Endothelial cell of umbilical vein (primary cell): ENCODE results near the gene HOXD8.

Experiments used
- CTCF ChIP-seq, 2 donors: IDR thresholded peaks; 1 replicate in 1 of 2; 2 replicates in 1 of 2; pipeline ENCODE4 v1.5.1; 2011; ENCODE audit warnings: low read length in 2 of 2, mild to moderate bottlenecking in 2 of 2, moderate library complexity in 2 of 2, control low read depth in 1 of 2, inconsistent platforms in 1 of 2, low read depth in 1 of 2; ENCODE audit not compliant: insufficient read depth in 1 of 2; ENCODE audit errors: extremely low read depth in 1 of 2
- EZH2 ChIP-seq: IDR thresholded peaks from 2 replicates; pipeline ENCODE4 v1.6.1; 2012; ENCODE audit warnings: borderline replicate concordance, low read depth, mild to moderate bottlenecking, moderate library complexity, low read length, inconsistent platforms; ENCODE audit not compliant: severe bottlenecking
- FOS ChIP-seq: IDR thresholded peaks from 2 replicates; pipeline ENCODE4 v1.6.1; 2011; ENCODE audit warnings: mild to moderate bottlenecking, low read length, moderate library complexity, borderline replicate concordance; ENCODE audit not compliant: insufficient read depth
- GATA2 ChIP-seq: IDR thresholded peaks from 2 replicates; pipeline ENCODE4 v1.7.0; 2011; ENCODE audit warnings: low read depth, mild to moderate bottlenecking, moderate library complexity, mixed read lengths, low read length; ENCODE audit not compliant: insufficient read length, insufficient read depth
- JUN ChIP-seq: IDR thresholded peaks from 2 replicates; pipeline ENCODE4 v1.6.1; 2011; ENCODE audit warnings: borderline replicate concordance, low read depth; ENCODE audit not compliant: insufficient read length, insufficient read depth
- MAX ChIP-seq: IDR thresholded peaks from 2 replicates; pipeline ENCODE4 v1.6.1; 2011; ENCODE audit not compliant: insufficient read depth, insufficient read length
- MYC ChIP-seq: IDR thresholded peaks from one replicate; pipeline ENCODE4 v1.6.1; 2011; ENCODE audit warnings: mild to moderate bottlenecking, low read depth, low read length
- POLR2A ChIP-seq: IDR thresholded peaks from 2 replicates; pipeline ENCODE4 v1.6.1; 2012; ENCODE audit warnings: low read depth, mild to moderate bottlenecking, control low read depth, low read length
- POLR2AphosphoS5 ChIP-seq: IDR thresholded peaks from 2 replicates; pipeline ENCODE4 v1.6.1; 2012; ENCODE audit warnings: low read depth, mild to moderate bottlenecking, control low read depth, low read length, moderate library complexity; ENCODE audit not compliant: insufficient read depth

DNA sequence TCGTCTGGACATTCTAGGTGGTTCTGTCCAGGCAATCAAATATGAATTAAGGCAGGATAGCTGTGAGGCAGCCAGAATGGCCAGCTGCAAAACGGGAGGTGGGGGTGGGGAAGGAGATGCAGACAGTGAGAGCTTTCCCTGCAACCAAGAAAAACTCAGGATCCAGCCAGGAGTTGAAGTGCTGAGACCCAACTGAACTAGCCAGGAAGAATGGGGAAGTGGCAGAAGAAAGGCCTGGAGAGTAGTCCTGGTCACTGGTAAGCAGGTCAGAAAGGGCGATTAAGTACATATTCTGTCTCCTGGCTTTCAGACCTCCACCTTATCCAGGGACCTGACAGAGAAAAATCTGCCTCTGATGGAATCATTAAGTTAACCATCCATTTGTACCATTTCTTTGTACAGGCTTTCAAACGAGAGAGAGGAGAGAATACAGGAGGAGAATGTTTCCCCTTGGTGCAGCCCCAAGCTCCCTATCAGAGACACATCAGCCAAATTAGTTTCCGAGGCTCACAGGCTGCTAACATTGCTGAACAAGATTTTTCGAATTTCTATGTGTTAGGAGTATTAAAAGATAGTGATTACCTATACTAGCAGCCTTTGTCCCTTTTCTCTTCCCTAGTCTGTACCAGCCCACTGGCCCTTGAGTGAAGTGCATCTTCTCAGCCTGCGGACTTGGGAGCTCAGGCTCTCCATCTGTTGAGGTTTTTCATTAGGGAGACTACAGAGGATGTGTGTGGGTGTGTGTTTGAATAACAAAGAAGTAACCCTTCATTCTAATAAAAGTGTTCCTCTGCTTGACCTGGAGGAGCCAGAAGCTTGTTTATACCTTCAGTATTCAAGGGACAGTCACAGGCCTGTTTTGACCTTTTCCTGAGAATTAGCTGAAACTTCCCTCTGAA lies 46.5 kb downstream of the HOXD8 start:
- TF ChIP-seq EZH2, result no peak
- TF ChIP-seq FOS, result no peak
- TF ChIP-seq POLR2A, result no peak
- TF ChIP-seq CTCF (IDR thresholded peaks at IDR 0.05; ENCODE audit: extremely low read depth in 1 of 2, insufficient read depth in 1 of 2, low read depth in 1 of 2, low read length in 2 of 2), result no peak
- TF ChIP-seq MAX, result no peak
- TF ChIP-seq JUN, result no peak
- no peak for TF ChIP-seq POLR2AphosphoS5
- TF ChIP-seq GATA2, result no peak
- TF ChIP-seq MYC, result no peak
